ACHN (cell line): Measurements from ENCODE around the gene RPS28.
A peak's percentile ranks its signal among the peaks of the same experiment; 100 is the strongest.
"Not testable (repeated sequence)": the region's sequence is repeated elsewhere in the genome, so short reads cannot be mapped to it uniquely, and the experiment has no call there.

ENCODE experiments used
- DNase-seq: peaks from one replicate; pipeline ENCODE4 v3.0.0-alpha.2; 2015
- in situ Hi-C: cut with HindIII; loops from 2 replicates; pipeline ENCODE4 v1.10.0; 2017; ENCODE audit warnings: low sequenced_read_pairs, low pct_ligation_motif_present, low pct_unique_long_range_greater_than_20kb

Gene RPS28

GRCh38 chr19:8321067-8321985 lies at the start of gene RPS28, which contains the start of gene NDUFA7:
Gene RPS28 (plus strand): TSS chr19:8321496. CDS start chr19:8321531, 35 bp downstream.
Gene NDUFA7 (minus strand): TSS chr19:8321375. CDS start chr19:8321358, 17 bp downstream.
- DNase-seq: peak; percentile 93
- in situ Hi-C loops: no loop called here

- DNase-seq, in situ Hi-C loops: not testable (repeated sequence)
These were observed 44.8 kb upstream of the RPS28 start for GRCh38 chr19:8276508-8276907.

GRCh38 chr19:8291337-8291736 lies 30.0 kb upstream of the RPS28 start:
- DNase-seq, in situ Hi-C loops: not testable (repeated sequence)

- DNase-seq: no peak
- in situ Hi-C loops: no loop called here
These were observed 19.0 kb upstream of the RPS28 start for GRCh38 chr19:8302357-8302691.

GRCh38 chr19:8302734-8303133 lies 18.6 kb upstream of the RPS28 start:
- in situ Hi-C loops: no loop called here
- no peak for DNase-seq

- in situ Hi-C loops: no loop called here
- no peak for DNase-seq
These were observed 16.3 kb upstream of the RPS28 start for GRCh38 chr19:8304841-8305621.

GRCh38 chr19:8305798-8306197 lies 15.5 kb upstream of the RPS28 start:
- no peak for DNase-seq

GRCh38 chr19:8306235-8307054 lies 14.9 kb upstream of the RPS28 start:
- in situ Hi-C loops: no loop called here
- DNase-seq: no peak

More at GRCh38 chr19:8305798-8306197, 15.5 kb upstream of the RPS28 start:
- in situ Hi-C loops: no loop called here

GRCh38 chr19:8307400-8307964 lies 13.8 kb upstream of the RPS28 start:
- no peak for DNase-seq
- in situ Hi-C loops: no loop called here

- in situ Hi-C loops: no loop called here
- peak; percentile 86 for DNase-seq
These were observed 13.1 kb upstream of the RPS28 start, which contains the start of gene CD320 for GRCh38 chr19:8307965-8308866. Gene CD320 (minus strand): TSS chr19:8308358. CDS start chr19:8308290, 68 bp downstream.

- in situ Hi-C loops: no loop called here
- no peak for DNase-seq
These were observed 12.4 kb upstream of the RPS28 start for GRCh38 chr19:8308891-8309291.

GRCh38 chr19:8310342-8311055 lies 10.8 kb upstream of the RPS28 start:
- in situ Hi-C loops: no loop called here
- DNase-seq: no peak

- in situ Hi-C loops: no loop called here
- DNase-seq: no peak
These were observed 9.6 kb upstream of the RPS28 start for GRCh38 chr19:8311461-8312260.

- in situ Hi-C loops, DNase-seq: not testable (repeated sequence)
These were observed 6.2 kb upstream of the RPS28 start for GRCh38 chr19:8314981-8315640.

- DNase-seq: no peak
- in situ Hi-C loops: no loop called here
These were observed 4.8 kb upstream of the RPS28 start for GRCh38 chr19:8316351-8317125.
